Adipocyte (in vitro differentiated cells): ENCODE measurements around the gene USP51.
A peak's percentile ranks its signal among the peaks of the same experiment; 100 is the strongest.
"Not testable (repeated sequence)": the region's sequence is repeated elsewhere in the genome, so short reads cannot be mapped to it uniquely, and the experiment has no call there.

Experiments used
- DNase-seq: peaks from one replicate; pipeline ENCODE4 v3.0.0-alpha.2; 2015; ENCODE audit warnings: low read depth
- H3K27me3 ChIP-seq: replicated peaks from 2 replicates; pipeline ENCODE4 v1.7.0; 2013; ENCODE audit warnings: mild to moderate bottlenecking, low read length, moderate library complexity; ENCODE audit not compliant: control insufficient read depth, insufficient read depth
- H3K36me3 ChIP-seq: 2 replicates; pipeline ENCODE4 v1.7.0; 2013; ENCODE audit warnings: low read length, mild to moderate bottlenecking, moderate library complexity; ENCODE audit not compliant: control insufficient read depth, insufficient read depth, severe bottlenecking
- H3K4me1 ChIP-seq: 2 replicates; pipeline ENCODE4 v1.7.0; 2013; ENCODE audit warnings: mild to moderate bottlenecking, low read length, moderate library complexity; ENCODE audit not compliant: control insufficient read depth, insufficient read depth
- H3K4me3 ChIP-seq: 2 replicates; pipeline ENCODE4 v1.7.0; 2013; ENCODE audit warnings: mild to moderate bottlenecking, low read length, moderate library complexity
- H3K9ac ChIP-seq: 2 replicates; pipeline ENCODE4 v1.7.0; 2013; ENCODE audit warnings: mild to moderate bottlenecking, low read length, moderate library complexity
- H3K9me3 ChIP-seq: 2 replicates; pipeline ENCODE4 v1.7.0; 2013; ENCODE audit warnings: mild to moderate bottlenecking, low read length, moderate library complexity; ENCODE audit not compliant: control insufficient read depth

USP51 gene

GRCh38 chrX:55464050-55464449 lies 25.6 kb downstream of the USP51 start:
- H3K27me3 ChIP-seq, DNase-seq, H3K4me3 ChIP-seq, H3K36me3 ChIP-seq, H3K9ac ChIP-seq, H3K4me1 ChIP-seq, H3K9me3 ChIP-seq: not testable (repeated sequence)

DNA sequence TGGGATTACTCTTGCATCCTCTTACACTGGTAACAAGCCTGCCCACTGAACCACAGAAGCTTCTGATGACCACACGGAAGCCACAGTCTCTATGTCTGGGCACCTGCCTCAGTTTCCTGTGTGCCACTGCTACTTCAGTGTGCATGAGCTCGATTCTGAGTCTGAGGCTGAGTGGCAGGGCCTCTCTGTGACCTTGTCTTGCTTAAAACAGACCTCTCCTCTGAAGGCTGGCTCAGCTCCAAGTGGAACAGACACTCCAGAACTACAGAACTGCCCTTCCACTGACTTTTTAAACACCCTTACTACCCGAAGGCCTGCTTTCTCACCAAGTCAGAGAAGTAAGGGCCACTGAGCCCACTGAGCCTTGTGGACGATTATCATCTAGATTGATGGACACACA lies 29.7 kb downstream of the USP51 start:
- not testable (repeated sequence) for H3K9me3 ChIP-seq, DNase-seq, H3K36me3 ChIP-seq, H3K9ac ChIP-seq, H3K27me3 ChIP-seq, H3K4me1 ChIP-seq, H3K4me3 ChIP-seq

- not testable (repeated sequence) for H3K27me3 ChIP-seq, DNase-seq, H3K9ac ChIP-seq, H3K36me3 ChIP-seq, H3K4me3 ChIP-seq, H3K9me3 ChIP-seq, H3K4me1 ChIP-seq
These were observed 30.2 kb downstream of the USP51 start for GRCh38 chrX:55459426-55459825.

- H3K36me3 ChIP-seq, H3K9me3 ChIP-seq, H3K9ac ChIP-seq, H3K4me3 ChIP-seq, H3K4me1 ChIP-seq, H3K27me3 ChIP-seq, DNase-seq: not testable (repeated sequence)
These were observed 33.9 kb downstream of the USP51 start for GRCh38 chrX:55455708-55456107.

DNA sequence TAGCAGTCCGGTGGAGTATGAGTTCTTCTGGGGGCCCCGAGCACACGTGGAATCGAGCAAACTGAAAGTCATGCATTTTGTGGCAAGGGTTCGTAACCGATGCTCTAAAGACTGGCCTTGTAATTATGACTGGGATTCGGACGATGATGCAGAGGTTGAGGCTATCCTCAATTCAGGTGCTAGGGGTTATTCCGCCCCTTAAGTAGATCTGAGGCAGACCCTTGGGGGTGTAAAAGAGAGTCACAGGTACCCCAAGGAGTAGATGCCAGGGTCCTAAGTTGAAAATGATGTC lies 36.9 kb downstream of the USP51 start:
- Histone ChIP-seq H3K9me3 (no peaks in the 10 kb centered on the region), H3K9ac (peak overlapping the region; percentile 85), H3K27me3 (no peaks in the 10 kb centered on the region), H3K4me1 (no peaks in the 10 kb centered on the region), H3K4me3 (peak overlapping the region; percentile 87), H3K36me3 (no peaks in the 10 kb centered on the region)
- no peak for DNase-seq

- H3K4me3 ChIP-seq = peak within 1 kb of the TSS; percentile 87
- H3K9me3 ChIP-seq = no peaks in the 10 kb centered on the region
- no peaks in the 10 kb centered on the region for H3K36me3 ChIP-seq
- H3K9ac ChIP-seq = peak within 1 kb of the TSS; percentile 85
- DNase-seq = peak; percentile 84
- H3K27me3 ChIP-seq = no peaks in the 10 kb centered on the region
- H3K4me1 ChIP-seq = no peaks in the 10 kb centered on the region
These were observed 37.4 kb downstream of the USP51 start, which contains the start of gene MAGEH1 for GRCh38 chrX:55451990-55452832. Gene MAGEH1, plus strand, starts transcription at chrX:55452127. Its CDS starts 248 bp downstream, at chrX:55452375.

DNA sequence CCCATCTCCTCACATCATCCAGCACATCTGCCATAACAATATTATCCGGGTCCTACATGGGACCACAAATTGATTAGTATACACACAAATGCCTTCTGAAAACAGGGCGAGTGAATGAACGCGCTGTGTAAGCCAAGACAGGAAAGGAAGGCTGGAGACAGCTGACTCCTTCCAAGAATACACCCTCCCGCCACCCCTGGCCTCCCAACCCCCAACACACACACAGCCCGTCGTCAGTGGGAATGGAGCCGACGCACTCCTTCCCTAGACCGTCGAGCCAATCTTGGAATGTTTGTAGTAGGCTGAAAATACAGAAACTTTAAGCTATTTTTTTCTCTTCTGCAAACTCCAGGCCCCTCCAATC lies 38.0 kb downstream of the USP51 start:
- Histone ChIP-seq H3K4me1 (no peaks in the 10 kb centered on the region), H3K27me3 (no peaks in the 10 kb centered on the region), H3K36me3 (no peaks in the 10 kb centered on the region), H3K9me3 (no peaks in the 10 kb centered on the region), H3K9ac (peak overlapping the region; percentile 85), H3K4me3 (peak overlapping the region; percentile 87)
- DNase-seq = no peak

DNA sequence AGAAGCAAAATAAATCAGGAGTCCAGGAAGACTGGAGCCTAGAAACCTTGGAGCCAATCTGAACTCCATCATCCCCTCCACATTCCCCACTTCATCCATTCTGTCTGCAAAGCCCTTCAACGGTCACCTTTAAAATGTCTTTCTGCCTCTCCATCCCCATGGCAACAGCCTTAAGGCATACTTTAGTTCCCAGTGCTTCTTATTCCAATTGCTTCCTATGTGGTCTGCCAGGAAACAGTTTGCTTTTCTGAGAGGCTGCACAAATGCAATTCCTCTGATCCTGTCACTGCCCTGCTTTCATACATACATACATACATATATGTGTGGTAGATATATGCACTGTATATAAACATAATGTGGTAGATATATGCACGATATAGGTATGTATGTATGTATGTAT lies 38.5 kb downstream of the USP51 start:
- H3K27me3 ChIP-seq = no peaks in the 10 kb centered on the region
- peak overlapping the region; percentile 85 for H3K9ac ChIP-seq
- H3K9me3 ChIP-seq = no peaks in the 10 kb centered on the region
- no peaks in the 10 kb centered on the region for H3K36me3 ChIP-seq
- H3K4me1 ChIP-seq = no peaks in the 10 kb centered on the region
- no peak for DNase-seq
- peak overlapping the region; percentile 87 for H3K4me3 ChIP-seq

GRCh38 chrX:55450259-55450658 lies 39.4 kb downstream of the USP51 start:
- Histone ChIP-seq H3K4me1 (no peaks in the 10 kb centered on the region), H3K4me3 (no peak overlapping the region), H3K36me3 (no peaks in the 10 kb centered on the region), H3K27me3 (no peaks in the 10 kb centered on the region), H3K9ac (no peak overlapping the region), H3K9me3 (no peaks in the 10 kb centered on the region)
- peak; percentile 2 for DNase-seq

- H3K4me3 ChIP-seq, DNase-seq, H3K9ac ChIP-seq, H3K36me3 ChIP-seq, H3K9me3 ChIP-seq, H3K4me1 ChIP-seq: not testable (repeated sequence)
- peaks cover 25% of the 10 kb centered on the region for H3K27me3 ChIP-seq
These were observed 46.2 kb downstream of the USP51 start for GRCh38 chrX:55443468-55443867.
